Endothelial cell of umbilical vein (primary cell): ENCODE results near the gene NUDT22. TPM values are rescaled to one million over a fixed set of nuclear protein-coding genes. Genes with fewer than 3 reads are reported as not detected.

ENCODE experiments used
- BruUV-seq: library from RNA; stranded (reverse); fragments of 400-500 nt; replicated peaks from 2 replicates; lab custom pipeline; 2021; lab: Mats Ljungman, UMichigan
- CTCF ChIA-PET: fragments of 300-600, 350-600 bp; sonication (Branson Sonifier 250); formaldehyde crosslinking; loops from one replicate; lab custom pipeline; 2021; ENCODE audit warnings: antibody characterized with exemption, inconsistent platforms; lab: Charles Lee
- POLR2A ChIA-PET: fragments of 300-600, 350-600 bp; sonication (Branson Sonifier 250); formaldehyde crosslinking; loops from one replicate; lab custom pipeline; 2021; ENCODE audit warnings: antibody characterized with exemption, inconsistent platforms; lab: Charles Lee
- DNase-seq: peaks from one replicate; pipeline ENCODE4 v3.0.0-alpha.2; 2011; ENCODE audit warnings: low read depth, low spot score
- FAIRE-seq: peaks from 2 replicates; lab custom pipeline; 2011; peaks lifted over from hg19 to GRCh38; lab: Jason Lieb, UNC
- H2AFZ ChIP-seq: 2 replicates; pipeline ENCODE4 v1.6.0; 2012; ENCODE audit warnings: low read depth, low read length, control low read depth, inconsistent platforms
- H3K27ac ChIP-seq: 2 replicates; pipeline ENCODE4 v1.5.1; 2011; ENCODE audit warnings: low read depth, mild to moderate bottlenecking, control low read depth, low read length, moderate library complexity; ENCODE audit not compliant: insufficient read depth
- H3K27me3 ChIP-seq, 2 experiments: 2 replicates each; pipeline versions ENCODE4 v1.6.0 to v1.6.1; 2011; ENCODE audit warnings: low read length in 2 of 2, mixed read lengths in 1 of 2; ENCODE audit not compliant: control insufficient read depth in 2 of 2, insufficient read depth in 2 of 2
- H3K36me3 ChIP-seq, 2 experiments: 2 replicates in 1 of 2; 3 replicates in 1 of 2; pipeline ENCODE4 v1.5.1; 2011; ENCODE audit warnings: low read length in 2 of 2, mild to moderate bottlenecking in 1 of 2, moderate library complexity in 1 of 2; ENCODE audit not compliant: control insufficient read depth in 2 of 2, insufficient read depth in 2 of 2; ENCODE audit errors: extremely low read depth in 1 of 2
- H3K4me1 ChIP-seq: 3 replicates; pipeline ENCODE4 v1.5.1; 2011; ENCODE audit warnings: mild to moderate bottlenecking, low read length; ENCODE audit not compliant: control insufficient read depth, insufficient read depth; ENCODE audit errors: extremely low read depth
- H3K4me2 ChIP-seq: 2 replicates; pipeline ENCODE4 v1.6.1; 2011; ENCODE audit warnings: low read length, control low read depth, mixed read lengths; ENCODE audit not compliant: insufficient read depth
- H3K4me3 ChIP-seq, 3 experiments: fragments of 200-600 bp in 1 of 3; sonication (generic), shearing (Covaris generic) in 1 of 3; replicated peaks in 1 of 3; 2 replicates each; pipeline ENCODE4 v1.5.1; 2011 to 2016; ENCODE audit warnings: control low read depth in 3 of 3, low read length in 3 of 3, mild to moderate bottlenecking in 2 of 3, inconsistent platforms in 1 of 3, low read depth in 1 of 3, moderate library complexity in 1 of 3; ENCODE audit not compliant: insufficient read depth in 1 of 3
- H3K79me2 ChIP-seq: 2 replicates; pipeline ENCODE4 v1.6.0; 2012; ENCODE audit warnings: low read length, inconsistent platforms; ENCODE audit not compliant: control insufficient read depth, insufficient read depth
- H3K9ac ChIP-seq: replicated peaks from 2 replicates; pipeline ENCODE3; 2011; ENCODE audit warnings: low read length, control low read depth; ENCODE audit not compliant: insufficient read depth; ENCODE audit errors: extremely low read depth
- H3K9me1 ChIP-seq: replicated peaks from 3 replicates; pipeline ENCODE4 v1.6.0; 2011; ENCODE audit warnings: mild to moderate bottlenecking, low read length; ENCODE audit not compliant: control insufficient read depth, insufficient read depth; ENCODE audit errors: extremely low read depth
- H3K9me3 ChIP-seq: replicated peaks from 2 replicates; pipeline ENCODE4 v1.5.1; 2012; ENCODE audit warnings: low read length, inconsistent platforms; ENCODE audit not compliant: control insufficient read depth, insufficient read depth
- H4K20me1 ChIP-seq: replicated peaks from 2 replicates; pipeline ENCODE3; 2011; ENCODE audit warnings: mild to moderate bottlenecking, low read length; ENCODE audit not compliant: control insufficient read depth, insufficient read depth; ENCODE audit errors: extremely low read depth
- CTCF ChIP-seq, 2 donors: IDR thresholded peaks; 1 replicate in 1 of 2; 2 replicates in 1 of 2; pipeline ENCODE4 v1.5.1; 2011; ENCODE audit warnings: low read length in 2 of 2, mild to moderate bottlenecking in 2 of 2, moderate library complexity in 2 of 2, control low read depth in 1 of 2, inconsistent platforms in 1 of 2, low read depth in 1 of 2; ENCODE audit not compliant: insufficient read depth in 1 of 2; ENCODE audit errors: extremely low read depth in 1 of 2
- EZH2 ChIP-seq: IDR thresholded peaks from 2 replicates; pipeline ENCODE4 v1.6.1; 2012; ENCODE audit warnings: borderline replicate concordance, low read depth, mild to moderate bottlenecking, moderate library complexity, low read length, inconsistent platforms; ENCODE audit not compliant: severe bottlenecking
- FOS ChIP-seq: IDR thresholded peaks from 2 replicates; pipeline ENCODE4 v1.6.1; 2011; ENCODE audit warnings: mild to moderate bottlenecking, low read length, moderate library complexity, borderline replicate concordance; ENCODE audit not compliant: insufficient read depth
- GATA2 ChIP-seq: IDR thresholded peaks from 2 replicates; pipeline ENCODE4 v1.7.0; 2011; ENCODE audit warnings: low read depth, mild to moderate bottlenecking, moderate library complexity, mixed read lengths, low read length; ENCODE audit not compliant: insufficient read length, insufficient read depth
- JUN ChIP-seq: IDR thresholded peaks from 2 replicates; pipeline ENCODE4 v1.6.1; 2011; ENCODE audit warnings: borderline replicate concordance, low read depth; ENCODE audit not compliant: insufficient read length, insufficient read depth
- MAX ChIP-seq: IDR thresholded peaks from 2 replicates; pipeline ENCODE4 v1.6.1; 2011; ENCODE audit not compliant: insufficient read depth, insufficient read length
- MYC ChIP-seq: IDR thresholded peaks from one replicate; pipeline ENCODE4 v1.6.1; 2011; ENCODE audit warnings: mild to moderate bottlenecking, low read depth, low read length
- POLR2A ChIP-seq: IDR thresholded peaks from 2 replicates; pipeline ENCODE4 v1.6.1; 2012; ENCODE audit warnings: low read depth, mild to moderate bottlenecking, control low read depth, low read length
- POLR2AphosphoS5 ChIP-seq: IDR thresholded peaks from 2 replicates; pipeline ENCODE4 v1.6.1; 2012; ENCODE audit warnings: low read depth, mild to moderate bottlenecking, control low read depth, low read length, moderate library complexity; ENCODE audit not compliant: insufficient read depth
- dilution Hi-C: fragments of 300-500 bp; cut with MboI; formaldehyde crosslinking; loops from one replicate; pipeline ENCODE4 v1.15.0; 2019; ENCODE audit warnings: low sequenced_read_pairs; ENCODE audit not compliant: extremely low pct_ligation_motif_present
- intact Hi-C: fragments of 100-400 bp; cut with micrococcal nuclease; formaldehyde crosslinking; loops from one replicate; pipeline ENCODE4 v1.10.0; 2022
- polyA plus RNA-seq, 4 experiments: library from polyadenylated mRNA; depleted of rRNA in 3 of 4; stranded (reverse) in 3 of 4; unstranded in 1 of 4; fragments of >200 nt; gene quantifications; 2 replicates each; pipeline versions ENCODE4 v1.2.1 to v1.2.3, GENCODE V29; 2011 to 2012; ENCODE audit warnings: missing spikeins in 1 of 4
- total RNA-seq: library from RNA; stranded (reverse); gene quantifications from 2 replicates; pipeline ENCODE4 v1.2.3, GENCODE V29; 2021

Gene NUDT22
- total and polyA plus RNA-seq, 2 donors (not counting 3 experiments of a cell fraction or from before 2014, with no cell fraction given): 37.8 to 54.8 TPM

GRCh38 chr11:64198511-64198910, 27.6 kb upstream of the NUDT22 start:
- no TSS peak for BruUV-seq
- TF ChIP-seq POLR2AphosphoS5 (no peak), POLR2A (no peak), CTCF (IDR thresholded peaks at IDR 0.05; ENCODE audit: extremely low read depth in 1 of 2, insufficient read depth in 1 of 2, low read depth in 1 of 2, low read length in 2 of 2) (no peak), EZH2 (no peak), JUN (no peak), MYC (no peak)
- intact Hi-C loops: no loop called here
- H3K4me1 ChIP-seq: no peaks in the 10 kb centered on the region
- H3K4me3 ChIP-seq: no peak overlapping the region
- ChIA-PET CTCF (no interaction called here), POLR2A (interaction anchor here (0.7 kb wide), 1 partner anchor 47 kb away, joined by 7 read pairs; no protein-coding TSS in a partner anchor)
- no peaks in the 10 kb centered on the region for H3K27me3 ChIP-seq
- H2AFZ ChIP-seq: no peak overlapping the region
- no peak overlapping the region for H3K27ac ChIP-seq
- no peak overlapping the region for H3K9ac ChIP-seq
- dilution Hi-C loops: no loop called here
- FAIRE-seq (no peak), DNase-seq (no peak)
- no peaks in the 10 kb centered on the region for H3K9me1 ChIP-seq
- peaks cover 42 to 59% of the 10 kb centered on the region in 2 experiments for H3K36me3 ChIP-seq
- H4K20me1 ChIP-seq: no peaks in the 10 kb centered on the region
- peaks cover under 1% of the 10 kb centered on the region for H3K79me2 ChIP-seq
- no peaks in the 10 kb centered on the region for H3K9me3 ChIP-seq
- H3K4me2 ChIP-seq: no peak overlapping the region

GRCh38 chr11:64201543-64201942, 24.5 kb upstream of the NUDT22 start:
- TF ChIP-seq MYC (no peak), FOS (no peak), MAX (no peak), POLR2A (no peak), POLR2AphosphoS5 (no peak), GATA2 (no peak), CTCF (IDR thresholded peaks at IDR 0.05; ENCODE audit: extremely low read depth in 1 of 2, insufficient read depth in 1 of 2, low read depth in 1 of 2, low read length in 2 of 2) (no peak), EZH2 (no peak), JUN (no peak)
- peaks cover 26 to 47% of the 10 kb centered on the region in 2 experiments for H3K36me3 ChIP-seq
- H2AFZ ChIP-seq: no peak overlapping the region
- intact Hi-C loops: no loop called here
- no peaks in the 10 kb centered on the region for H3K27me3 ChIP-seq
- FAIRE-seq (peak; percentile 46), DNase-seq (no peak)
- dilution Hi-C loops: no loop called here
- no TSS peak for BruUV-seq
- no peak overlapping the region for H3K4me3 ChIP-seq
- no peaks in the 10 kb centered on the region for H3K9me1 ChIP-seq
- ChIA-PET CTCF (interaction anchor here (0.6 to 11.5 kb wide), 3 partner anchors 20 to 102 kb away, joined by 3 to 413 read pairs (median 4); partner anchors contain the start of genes CATSPERZ and ESRRA), POLR2A (interaction anchor here (0.6 kb wide), 1 partner anchor 16 kb away, joined by 4 read pairs; the partner anchor contains the start of gene STIP1)
- no peak overlapping the region for H3K9ac ChIP-seq
- H3K9me3 ChIP-seq: no peaks in the 10 kb centered on the region
- H3K27ac ChIP-seq: no peak overlapping the region
- H3K4me2 ChIP-seq: no peak overlapping the region
- no peaks in the 10 kb centered on the region for H3K79me2 ChIP-seq
- H3K4me1 ChIP-seq: peaks cover 10% of the 10 kb centered on the region
- no peaks in the 10 kb centered on the region for H4K20me1 ChIP-seq
